Tibial artery (tissue), 4 donors: ENCODE measurements around the gene WWC1.

ENCODE experiments used
- DNase-seq, 2 donors: peaks; one replicate each; pipeline ENCODE4 v3.0.0-alpha.2; 2019
- H3K27ac ChIP-seq, 2 donors: fragments of 200-600 bp; sonication (generic) in 1 of 2; 1 replicate in 1 of 2; 2 replicates in 1 of 2; pipeline ENCODE4 v1.5.1; 2018 to 2019; ENCODE audit warnings: mild to moderate bottlenecking in 1 of 2
- H3K27me3 ChIP-seq, 2 donors: fragments of 200-600 bp; sonication (generic) in 1 of 2; one replicate each; pipeline versions ENCODE4 v1.5.1 to v1.6.0; 2016 to 2019
- H3K36me3 ChIP-seq, 3 donors: fragments of 200-600 bp; sonication (generic) in 2 of 3; one replicate each; pipeline ENCODE4 v1.5.1; 2016 to 2019; ENCODE audit warnings: mild to moderate bottlenecking in 2 of 3
- H3K4me1 ChIP-seq, 4 donors: fragments of 200-600 bp; sonication (generic) in 2 of 4; 1 replicate in 3 of 4; 2 replicates in 1 of 4; pipeline ENCODE4 v1.5.1; 2016 to 2019
- H3K4me3 ChIP-seq, 2 donors: fragments of 200-600 bp; sonication (generic) in 1 of 2; 1 replicate in 1 of 2; 2 replicates in 1 of 2; pipeline ENCODE4 v1.5.1; 2018 to 2019; ENCODE audit warnings: mild to moderate bottlenecking in 2 of 2
- H3K9me3 ChIP-seq, 3 donors: fragments of 200-600 bp; sonication (generic) in 1 of 3; one replicate each; pipeline ENCODE4 v1.5.1; 2016 to 2019
- intact Hi-C: fragments of 100-400 bp; cut with DNase I; formaldehyde crosslinking; loops from one replicate; pipeline ENCODE4 v1.15.0; 2023; ENCODE audit warnings: low total_unique reads
- TF ChIP-seq, protein P1 (sequence below), 2 experiments: fragments of 200-600 bp in 1 of 2; fragments of 450-650 bp in 1 of 2; IDR thresholded peaks; one replicate each; pipeline ENCODE4 v1.5.1; 2017 to 2019; ENCODE audit warnings: antibody characterized with exemption in 2 of 2, mild to moderate bottlenecking in 1 of 2, moderate library complexity in 1 of 2

The WWC1 gene

GRCh38 chr5:168317096-168317520 lies 25.7 kb downstream of the WWC1 start:
- Histone ChIP-seq H3K4me1 (peaks cover 0 to 8% (median 0%) of the 10 kb centered on the region in 4 donors), H3K27me3 (peaks cover 0 to 7% of the 10 kb centered on the region in 2 donors), H3K9me3 (no peaks in the 10 kb centered on the region), H3K36me3 (no peaks in the 10 kb centered on the region), H3K27ac (no peak overlapping the region), H3K4me3 (no peak overlapping the region)
- DNase-seq: no peak
- TF ChIP-seq, protein P1, sequence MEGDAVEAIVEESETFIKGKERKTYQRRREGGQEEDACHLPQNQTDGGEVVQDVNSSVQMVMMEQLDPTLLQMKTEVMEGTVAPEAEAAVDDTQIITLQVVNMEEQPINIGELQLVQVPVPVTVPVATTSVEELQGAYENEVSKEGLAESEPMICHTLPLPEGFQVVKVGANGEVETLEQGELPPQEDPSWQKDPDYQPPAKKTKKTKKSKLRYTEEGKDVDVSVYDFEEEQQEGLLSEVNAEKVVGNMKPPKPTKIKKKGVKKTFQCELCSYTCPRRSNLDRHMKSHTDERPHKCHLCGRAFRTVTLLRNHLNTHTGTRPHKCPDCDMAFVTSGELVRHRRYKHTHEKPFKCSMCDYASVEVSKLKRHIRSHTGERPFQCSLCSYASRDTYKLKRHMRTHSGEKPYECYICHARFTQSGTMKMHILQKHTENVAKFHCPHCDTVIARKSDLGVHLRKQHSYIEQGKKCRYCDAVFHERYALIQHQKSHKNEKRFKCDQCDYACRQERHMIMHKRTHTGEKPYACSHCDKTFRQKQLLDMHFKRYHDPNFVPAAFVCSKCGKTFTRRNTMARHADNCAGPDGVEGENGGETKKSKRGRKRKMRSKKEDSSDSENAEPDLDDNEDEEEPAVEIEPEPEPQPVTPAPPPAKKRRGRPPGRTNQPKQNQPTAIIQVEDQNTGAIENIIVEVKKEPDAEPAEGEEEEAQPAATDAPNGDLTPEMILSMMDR (IDR thresholded peaks at IDR 0.05): no peak
- intact Hi-C loops: no loop called here

DNA sequence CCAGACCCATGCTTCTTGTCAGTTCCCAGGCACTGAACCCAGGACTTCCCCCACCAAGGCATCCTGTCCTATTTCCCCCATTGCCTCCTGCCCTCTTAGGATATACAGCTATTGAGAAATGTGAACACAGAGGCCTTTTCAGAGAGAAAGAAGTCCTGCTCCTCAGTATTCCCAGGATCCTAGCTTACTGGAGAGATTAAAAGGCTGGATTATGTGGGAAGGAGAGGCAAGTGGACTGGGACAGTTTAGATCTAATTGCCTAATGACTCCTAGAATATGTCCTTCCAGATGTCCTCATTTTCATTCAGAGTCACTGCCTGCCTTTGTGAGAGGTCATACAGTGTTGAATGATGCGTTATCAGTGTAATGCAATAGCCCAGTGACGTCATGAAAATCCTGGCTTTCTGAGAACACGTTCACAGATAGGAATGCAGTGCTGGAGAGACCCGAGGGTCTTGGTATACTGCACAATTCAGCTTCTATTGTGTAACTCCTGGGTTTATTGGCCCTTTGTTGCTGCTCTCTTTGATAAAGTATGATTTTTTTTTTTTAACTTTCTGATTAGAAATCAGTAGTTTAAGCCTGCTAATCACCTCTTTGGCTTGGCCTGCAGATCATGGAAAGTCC lies 26.2 kb downstream of the WWC1 start:
- H3K4me3 ChIP-seq: no peak overlapping the region
- DNase-seq: no peak
- TF ChIP-seq, protein P1 (IDR thresholded peaks at IDR 0.05): no peak
- H3K9me3 ChIP-seq: no peaks in the 10 kb centered on the region
- no peaks in the 10 kb centered on the region for H3K36me3 ChIP-seq
- intact Hi-C loops: no loop called here
- peaks cover 0 to 7% of the 10 kb centered on the region in 2 donors for H3K27me3 ChIP-seq
- peaks cover 0 to 8% (median 0%) of the 10 kb centered on the region in 4 donors for H3K4me1 ChIP-seq
- no peak overlapping the region for H3K27ac ChIP-seq

DNA sequence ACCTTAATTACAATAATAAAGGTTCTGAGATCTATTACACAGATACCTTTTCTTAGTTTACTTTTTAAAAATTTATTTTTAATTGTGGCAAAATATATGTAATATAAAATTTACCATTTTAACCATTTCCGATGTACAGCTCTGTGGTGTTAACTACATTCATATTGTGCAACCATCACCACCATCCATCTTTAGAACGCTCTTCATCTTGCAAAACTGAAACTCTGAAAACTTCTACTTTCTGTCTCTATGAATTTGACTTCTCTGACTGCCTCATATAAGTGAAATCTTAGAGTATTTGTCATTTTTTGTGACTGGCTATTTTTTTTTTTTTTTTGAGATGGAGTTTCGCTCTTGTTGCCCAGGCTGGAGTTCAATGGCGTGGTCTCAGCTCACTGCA lies 26.8 kb downstream of the WWC1 start:
- Histone ChIP-seq H3K27ac (no peak overlapping the region), H3K9me3 (no peaks in the 10 kb centered on the region), H3K4me3 (no peak overlapping the region), H3K27me3 (peaks cover 0 to 7% of the 10 kb centered on the region in 2 donors), H3K36me3 (no peaks in the 10 kb centered on the region), H3K4me1 (peaks cover 0 to 8% (median 0%) of the 10 kb centered on the region in 4 donors)
- TF ChIP-seq, protein P1 (IDR thresholded peaks at IDR 0.05): no peak
- intact Hi-C loops: no loop called here
- no peak for DNase-seq

- Histone ChIP-seq H3K9me3 (no peaks in the 10 kb centered on the region), H3K4me1 (peaks cover 0 to 5% (median 0%) of the 10 kb centered on the region in 4 donors), H3K27ac (no peak overlapping the region), H3K36me3 (no peaks in the 10 kb centered on the region), H3K27me3 (peaks cover 0 to 9% of the 10 kb centered on the region in 2 donors), H3K4me3 (no peak overlapping the region)
- peak in 1 of 2 donors; percentile 1 for DNase-seq
- TF ChIP-seq, protein P1 (IDR thresholded peaks at IDR 0.05): no peak
- intact Hi-C loops: no loop called here
These were observed 28.3 kb downstream of the WWC1 start for GRCh38 chr5:168319774-168320173.

- no peak overlapping the region for H3K4me3 ChIP-seq
- no peaks in the 10 kb centered on the region for H3K4me1 ChIP-seq
- H3K9me3 ChIP-seq: no peaks in the 10 kb centered on the region
- no peak for DNase-seq
- TF ChIP-seq, protein P1 (IDR thresholded peaks at IDR 0.05): no peak
- peaks cover 0 to 6% of the 10 kb centered on the region in 2 donors for H3K27me3 ChIP-seq
- no peak overlapping the region for H3K27ac ChIP-seq
- intact Hi-C loops: no loop called here
- H3K36me3 ChIP-seq: no peaks in the 10 kb centered on the region
These were observed 29.4 kb downstream of the WWC1 start for GRCh38 chr5:168320805-168321204.
